SK-N-SH (cell line): ENCODE data around the gene IGF1R. TPM values are rescaled to one million over a fixed set of nuclear protein-coding genes. Genes with fewer than 3 reads are reported as not detected.

Experiments used
- CTCF ChIA-PET: fragments of 300-600, 350-600 bp; formaldehyde crosslinking; extraction: SDS; loops from one replicate; lab custom pipeline; 2021; lab: Yijun Ruan, JAX
- POLR2A ChIA-PET: fragments of 350-600 bp; sonication (Branson Sonifier 250); formaldehyde crosslinking; extraction: SDS; loops from one replicate; lab custom pipeline; 2020; ENCODE audit warnings: antibody characterized with exemption, inconsistent platforms; lab: Yijun Ruan, JAX
- DNase-seq: peaks from one replicate; pipeline ENCODE4 v3.0.0; 2012
- H2AFZ ChIP-seq: fragments of 200-600 bp; sonication (generic); 2 replicates; pipeline ENCODE4 v1.8.1; 2016; ENCODE audit warnings: antibody characterized with exemption, mild to moderate bottlenecking, low read depth
- H3F3A ChIP-seq: fragments of 200-600 bp; sonication (generic); replicated peaks from 2 replicates; pipeline ENCODE3; 2016; ENCODE audit warnings: antibody characterized with exemption, mild to moderate bottlenecking; ENCODE audit not compliant: insufficient read depth
- H3K27ac ChIP-seq, 2 experiments: fragments of 200-500 bp in 1 of 2; fragments of 200-600 bp in 1 of 2; sonication (Bioruptor generic) in 1 of 2; sonication (generic), shearing (Covaris generic) in 1 of 2; 2 replicates each; pipeline versions ENCODE4 v1.5.1 to v1.6.1; 2014 to 2016; ENCODE audit warnings: low read depth in 2 of 2, inconsistent platforms in 1 of 2, low read length in 1 of 2, mild to moderate bottlenecking in 1 of 2, mixed read lengths in 1 of 2
- H3K27me3 ChIP-seq: fragments of 200-600 bp; sonication (generic), shearing (Covaris generic); 2 replicates; pipeline ENCODE4 v1.6.1; 2016; ENCODE audit warnings: mixed run types; ENCODE audit not compliant: insufficient read depth
- H3K36me3 ChIP-seq, 2 experiments: fragments of 200-500 bp in 1 of 2; fragments of 200-600 bp in 1 of 2; sonication (Bioruptor generic) in 1 of 2; sonication (generic) in 1 of 2; replicated peaks in 1 of 2; 2 replicates each; pipeline versions ENCODE3 to v1.5.1; 2014 to 2016; ENCODE audit warnings: low read length in 1 of 2, mild to moderate bottlenecking in 1 of 2; ENCODE audit not compliant: insufficient read depth in 2 of 2, control insufficient read depth in 1 of 2
- H3K4me1 ChIP-seq, 2 experiments: fragments of 200-500 bp in 1 of 2; fragments of 200-600 bp in 1 of 2; sonication (Bioruptor generic) in 1 of 2; sonication (generic), shearing (Covaris generic) in 1 of 2; 2 replicates each; pipeline versions ENCODE4 v1.5.1 to v1.6.1; 2014 to 2016; ENCODE audit warnings: low read depth in 1 of 2, low read length in 1 of 2, mixed run types in 1 of 2; ENCODE audit not compliant: insufficient read depth in 2 of 2, control insufficient read depth in 1 of 2
- H3K4me2 ChIP-seq: fragments of 200-600 bp; sonication (generic), shearing (Covaris generic); 2 replicates; pipeline ENCODE4 v1.6.1; 2017; ENCODE audit warnings: mixed run types
- H3K4me3 ChIP-seq, 2 experiments: fragments of 200-500 bp in 1 of 2; fragments of 200-600 bp in 1 of 2; sonication (Bioruptor generic) in 1 of 2; sonication (generic), shearing (Covaris generic) in 1 of 2; 2 replicates each; pipeline versions ENCODE4 v1.5.1 to v1.8.1; 2014 to 2016; ENCODE audit warnings: low read depth in 2 of 2, inconsistent platforms in 1 of 2, low read length in 1 of 2, mild to moderate bottlenecking in 1 of 2, mixed read lengths in 1 of 2, moderate library complexity in 1 of 2
- H3K79me2 ChIP-seq: fragments of 200-600 bp; sonication (generic); 2 replicates; pipeline ENCODE4 v1.8.1; 2017; ENCODE audit warnings: mild to moderate bottlenecking; ENCODE audit not compliant: insufficient read depth
- H3K9ac ChIP-seq: fragments of 200-600 bp; sonication (generic); 2 replicates; pipeline ENCODE4 v1.6.1; 2017; ENCODE audit warnings: mixed run types
- H3K9me2 ChIP-seq: fragments of 200-600 bp; sonication (generic); 2 replicates; pipeline ENCODE4 v1.6.1; 2017; ENCODE audit warnings: mixed run types
- H3K9me3 ChIP-seq: fragments of 200-600 bp; sonication (generic); 2 replicates; pipeline ENCODE4 v1.6.1; 2017; ENCODE audit warnings: mixed run types, mild to moderate bottlenecking, moderate library complexity
- H4K20me1 ChIP-seq: fragments of 200-600 bp; sonication (generic); 2 replicates; pipeline ENCODE4 v1.6.1; 2017; ENCODE audit warnings: mild to moderate bottlenecking, mixed run types; ENCODE audit not compliant: insufficient read depth
- EP300 ChIP-seq, 2 experiments: IDR thresholded peaks; 2 replicates each; pipeline versions ENCODE4 v1.4.0 to v1.6.1; 2012; ENCODE audit warnings: borderline replicate concordance in 1 of 2, low read depth in 1 of 2, low read length in 1 of 2
- FOSL2 ChIP-seq: IDR thresholded peaks from 2 replicates; pipeline ENCODE4 v1.4.0; 2012; ENCODE audit warnings: low read depth, mild to moderate bottlenecking, moderate library complexity, borderline replicate concordance
- FOXM1 ChIP-seq: IDR thresholded peaks from 2 replicates; pipeline ENCODE4 v1.4.0; 2012; ENCODE audit warnings: low read depth, mild to moderate bottlenecking
- GATA2 ChIP-seq: sonication (generic); formaldehyde crosslinking; IDR thresholded peaks from 2 replicates; pipeline ENCODE4 v1.5.0; 2020; ENCODE audit warnings: mild to moderate bottlenecking, missing genetic modification reagents
- MEF2A ChIP-seq: IDR thresholded peaks from 2 replicates; pipeline ENCODE4 v1.4.0; 2012; ENCODE audit warnings: low read depth, borderline replicate concordance
- NFIC ChIP-seq: IDR thresholded peaks from 2 replicates; pipeline ENCODE4 v1.4.0; 2012; ENCODE audit warnings: borderline replicate concordance
- RCOR1 ChIP-seq: fragments of 150-350 bp; IDR thresholded peaks from 2 replicates; pipeline ENCODE4 v1.6.1; 2017; ENCODE audit warnings: antibody characterized with exemption, low read length
- SMC3 ChIP-seq: IDR thresholded peaks from 2 replicates; pipeline ENCODE4 v1.6.1; 2012; ENCODE audit warnings: low read depth, low read length, improper control_type of control experiment
- TAF1 ChIP-seq: IDR thresholded peaks from 2 replicates; pipeline ENCODE4 v1.6.1; 2012; ENCODE audit warnings: low read depth, mild to moderate bottlenecking, low read length, moderate library complexity, borderline replicate concordance
- YY1 ChIP-seq: IDR thresholded peaks from 2 replicates; pipeline ENCODE4 v1.4.0; 2012; ENCODE audit warnings: low read depth, mild to moderate bottlenecking
- WGBS: methylation state at CpG from one replicate; pipeline ENCODE4 v1.1.6; 2017; ENCODE audit warnings: low lambda C conversion rate; 5-methylcytosine and 5-hydroxymethylcytosine counted together
- polyA plus RNA-seq, 3 experiments: library from polyadenylated mRNA; depleted of rRNA; stranded (reverse); fragments of >200 nt; gene quantifications; 2 replicates each; pipeline ENCODE4 v1.2.3, GENCODE V29; 2012
- TF ChIP-seq, protein P1 (sequence below): IDR thresholded peaks from 2 replicates; pipeline ENCODE4 v1.4.0; 2012; ENCODE audit warnings: low read depth, borderline replicate concordance
- TF ChIP-seq, protein P2 (sequence below): IDR thresholded peaks from 2 replicates; pipeline ENCODE4 v1.4.0; 2012; ENCODE audit warnings: low read depth, borderline replicate concordance
- TF ChIP-seq, protein P3 (sequence below): IDR thresholded peaks from 2 replicates; pipeline ENCODE4; 2012
- TF ChIP-seq, protein P4 (sequence below): IDR thresholded peaks from 2 replicates; pipeline ENCODE4 v1.6.1; 2012; ENCODE audit warnings: mild to moderate bottlenecking, low read depth, low read length, moderate library complexity
- TF ChIP-seq, protein P5 (sequence below): fragments of 150-350 bp; IDR thresholded peaks from 2 replicates; pipeline ENCODE4 v1.6.1; 2017; ENCODE audit warnings: antibody characterized with exemption, low read length, low read depth, borderline replicate concordance

IGF1R gene
- polyA plus RNA-seq, 1 of the 3 experiments (the other 2 are of a cell fraction), result 9.5 TPM

DNA sequence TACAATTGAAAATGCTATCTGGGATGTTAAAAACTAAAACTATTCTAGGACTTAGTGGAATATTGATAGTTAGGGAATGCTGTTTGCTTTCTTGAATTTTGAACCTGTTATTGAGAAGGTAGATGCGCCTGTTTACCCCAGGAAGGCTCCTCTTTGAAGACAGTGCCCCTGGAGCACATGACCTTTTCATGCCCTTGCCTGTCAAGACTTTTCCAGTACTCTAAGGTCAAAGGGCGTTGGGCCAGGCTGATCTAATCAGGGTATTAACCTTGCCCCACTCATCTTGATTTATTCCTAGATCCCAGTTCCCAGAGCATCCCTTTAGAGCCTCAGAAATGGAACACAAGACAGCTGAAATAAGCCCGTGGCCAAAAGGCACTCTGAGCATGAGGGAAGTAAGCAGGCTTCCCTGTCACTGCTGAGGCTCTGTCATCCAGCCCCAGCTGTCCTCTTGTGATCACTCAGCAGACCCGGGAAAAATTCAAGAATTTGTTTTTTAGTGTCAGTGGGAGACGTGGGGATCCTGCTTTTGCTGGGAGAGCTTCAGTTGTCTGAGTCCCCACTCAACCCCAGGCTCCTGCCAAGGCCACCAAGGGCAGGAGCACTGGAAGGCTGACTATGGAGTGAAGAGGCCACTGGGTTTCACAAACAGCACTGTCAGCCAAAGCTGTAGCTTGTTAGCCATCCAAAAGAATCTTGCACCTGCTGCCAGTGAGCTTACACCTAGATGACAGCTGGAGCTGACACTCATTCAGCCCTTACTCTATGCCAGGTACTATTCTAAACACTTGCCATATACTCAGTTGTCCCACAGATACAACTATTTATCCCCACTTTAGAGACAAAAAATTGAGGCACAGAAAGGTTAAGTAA, 190.3 kb downstream of the IGF1R start:
- ChIA-PET POLR2A (no interaction called here), CTCF (interaction anchor here (0.9 to 1.4 kb wide), 4 partner anchors 12 to 375 kb away, joined by 3 read pairs; no protein-coding TSS in a partner anchor)
- no peak overlapping the region for H2AFZ ChIP-seq
- TF ChIP-seq, protein P1, sequence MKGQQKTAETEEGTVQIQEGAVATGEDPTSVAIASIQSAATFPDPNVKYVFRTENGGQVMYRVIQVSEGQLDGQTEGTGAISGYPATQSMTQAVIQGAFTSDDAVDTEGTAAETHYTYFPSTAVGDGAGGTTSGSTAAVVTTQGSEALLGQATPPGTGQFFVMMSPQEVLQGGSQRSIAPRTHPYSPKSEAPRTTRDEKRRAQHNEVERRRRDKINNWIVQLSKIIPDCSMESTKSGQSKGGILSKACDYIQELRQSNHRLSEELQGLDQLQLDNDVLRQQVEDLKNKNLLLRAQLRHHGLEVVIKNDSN, result no peak
- TF ChIP-seq, protein P2, sequence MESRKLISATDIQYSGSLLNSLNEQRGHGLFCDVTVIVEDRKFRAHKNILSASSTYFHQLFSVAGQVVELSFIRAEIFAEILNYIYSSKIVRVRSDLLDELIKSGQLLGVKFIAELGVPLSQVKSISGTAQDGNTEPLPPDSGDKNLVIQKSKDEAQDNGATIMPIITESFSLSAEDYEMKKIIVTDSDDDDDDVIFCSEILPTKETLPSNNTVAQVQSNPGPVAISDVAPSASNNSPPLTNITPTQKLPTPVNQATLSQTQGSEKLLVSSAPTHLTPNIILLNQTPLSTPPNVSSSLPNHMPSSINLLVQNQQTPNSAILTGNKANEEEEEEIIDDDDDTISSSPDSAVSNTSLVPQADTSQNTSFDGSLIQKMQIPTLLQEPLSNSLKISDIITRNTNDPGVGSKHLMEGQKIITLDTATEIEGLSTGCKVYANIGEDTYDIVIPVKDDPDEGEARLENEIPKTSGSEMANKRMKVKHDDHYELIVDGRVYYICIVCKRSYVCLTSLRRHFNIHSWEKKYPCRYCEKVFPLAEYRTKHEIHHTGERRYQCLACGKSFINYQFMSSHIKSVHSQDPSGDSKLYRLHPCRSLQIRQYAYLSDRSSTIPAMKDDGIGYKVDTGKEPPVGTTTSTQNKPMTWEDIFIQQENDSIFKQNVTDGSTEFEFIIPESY, result no peak
- TF ChIP-seq, protein P3, sequence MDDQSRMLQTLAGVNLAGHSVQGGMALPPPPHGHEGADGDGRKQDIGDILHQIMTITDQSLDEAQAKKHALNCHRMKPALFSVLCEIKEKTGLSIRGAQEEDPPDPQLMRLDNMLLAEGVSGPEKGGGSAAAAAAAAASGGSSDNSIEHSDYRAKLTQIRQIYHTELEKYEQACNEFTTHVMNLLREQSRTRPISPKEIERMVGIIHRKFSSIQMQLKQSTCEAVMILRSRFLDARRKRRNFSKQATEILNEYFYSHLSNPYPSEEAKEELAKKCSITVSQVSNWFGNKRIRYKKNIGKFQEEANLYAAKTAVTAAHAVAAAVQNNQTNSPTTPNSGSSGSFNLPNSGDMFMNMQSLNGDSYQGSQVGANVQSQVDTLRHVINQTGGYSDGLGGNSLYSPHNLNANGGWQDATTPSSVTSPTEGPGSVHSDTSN, result no peak
- TF ChIP-seq TAF1 (no peak), SMC3 (no peak), NFIC (no peak), GATA2 (CRISPR knock-in tag) (no peak), MEF2A (no peak), RCOR1 (no peak), EP300 (IDR thresholded peaks at IDR 0.05; ENCODE audit: borderline replicate concordance in 1 of 2, low read depth in 1 of 2, low read length in 1 of 2) (no peak), FOSL2 (no peak), YY1 (no peak), FOXM1 (no peak)
- TF ChIP-seq, protein P4, sequence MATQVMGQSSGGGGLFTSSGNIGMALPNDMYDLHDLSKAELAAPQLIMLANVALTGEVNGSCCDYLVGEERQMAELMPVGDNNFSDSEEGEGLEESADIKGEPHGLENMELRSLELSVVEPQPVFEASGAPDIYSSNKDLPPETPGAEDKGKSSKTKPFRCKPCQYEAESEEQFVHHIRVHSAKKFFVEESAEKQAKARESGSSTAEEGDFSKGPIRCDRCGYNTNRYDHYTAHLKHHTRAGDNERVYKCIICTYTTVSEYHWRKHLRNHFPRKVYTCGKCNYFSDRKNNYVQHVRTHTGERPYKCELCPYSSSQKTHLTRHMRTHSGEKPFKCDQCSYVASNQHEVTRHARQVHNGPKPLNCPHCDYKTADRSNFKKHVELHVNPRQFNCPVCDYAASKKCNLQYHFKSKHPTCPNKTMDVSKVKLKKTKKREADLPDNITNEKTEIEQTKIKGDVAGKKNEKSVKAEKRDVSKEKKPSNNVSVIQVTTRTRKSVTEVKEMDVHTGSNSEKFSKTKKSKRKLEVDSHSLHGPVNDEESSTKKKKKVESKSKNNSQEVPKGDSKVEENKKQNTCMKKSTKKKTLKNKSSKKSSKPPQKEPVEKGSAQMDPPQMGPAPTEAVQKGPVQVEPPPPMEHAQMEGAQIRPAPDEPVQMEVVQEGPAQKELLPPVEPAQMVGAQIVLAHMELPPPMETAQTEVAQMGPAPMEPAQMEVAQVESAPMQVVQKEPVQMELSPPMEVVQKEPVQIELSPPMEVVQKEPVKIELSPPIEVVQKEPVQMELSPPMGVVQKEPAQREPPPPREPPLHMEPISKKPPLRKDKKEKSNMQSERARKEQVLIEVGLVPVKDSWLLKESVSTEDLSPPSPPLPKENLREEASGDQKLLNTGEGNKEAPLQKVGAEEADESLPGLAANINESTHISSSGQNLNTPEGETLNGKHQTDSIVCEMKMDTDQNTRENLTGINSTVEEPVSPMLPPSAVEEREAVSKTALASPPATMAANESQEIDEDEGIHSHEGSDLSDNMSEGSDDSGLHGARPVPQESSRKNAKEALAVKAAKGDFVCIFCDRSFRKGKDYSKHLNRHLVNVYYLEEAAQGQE, result no peak
- TF ChIP-seq, protein P5, sequence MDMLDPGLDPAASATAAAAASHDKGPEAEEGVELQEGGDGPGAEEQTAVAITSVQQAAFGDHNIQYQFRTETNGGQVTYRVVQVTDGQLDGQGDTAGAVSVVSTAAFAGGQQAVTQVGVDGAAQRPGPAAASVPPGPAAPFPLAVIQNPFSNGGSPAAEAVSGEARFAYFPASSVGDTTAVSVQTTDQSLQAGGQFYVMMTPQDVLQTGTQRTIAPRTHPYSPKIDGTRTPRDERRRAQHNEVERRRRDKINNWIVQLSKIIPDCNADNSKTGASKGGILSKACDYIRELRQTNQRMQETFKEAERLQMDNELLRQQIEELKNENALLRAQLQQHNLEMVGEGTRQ, result no peak
- DNase-seq, result no peak
- H3K9ac ChIP-seq, result no peak overlapping the region
- peaks cover 0 to 13% of the 10 kb centered on the region in 2 experiments for H3K4me1 ChIP-seq
- H3K36me3 ChIP-seq, result no peaks in the 10 kb centered on the region
- no peaks in the 10 kb centered on the region for H3K27me3 ChIP-seq
- H3K4me3 ChIP-seq, result no peak overlapping the region
- no peaks in the 10 kb centered on the region for H3F3A ChIP-seq
- no peaks in the 10 kb centered on the region for H3K9me3 ChIP-seq
- WGBS, result 81% methylated on average over 4 of the region's 5 CpGs
- H4K20me1 ChIP-seq, result peaks cover 5% of the 10 kb centered on the region; the same call in 1 of the 2 replicates
- no peak overlapping the region; a peak in 1 of 4 replicates for H3K27ac ChIP-seq
- H3K9me2 ChIP-seq, result no peaks in the 10 kb centered on the region
- H3K4me2 ChIP-seq, result no peak overlapping the region
- peaks cover 35% of the 10 kb centered on the region for H3K79me2 ChIP-seq
